Neural cell (in vitro differentiated cells): Measurements from ENCODE around the gene SLC26A2. TPM values are rescaled to one million over a fixed set of nuclear protein-coding genes. Genes with fewer than 3 reads are reported as not detected.

Experiments used
- H2AFZ ChIP-seq: fragments of 200-600, 300-800 bp; sonication (generic), shearing (Covaris generic); 2 replicates; pipeline ENCODE4 v1.6.0; 2014; ENCODE audit warnings: low read depth, mild to moderate bottlenecking, antibody characterized with exemption, low read length, moderate library complexity
- H3F3A ChIP-seq: fragments of 200-600 bp; shearing (Covaris generic); 2 replicates; pipeline ENCODE4 v1.6.1; 2016; ENCODE audit warnings: mild to moderate bottlenecking, moderate library complexity, mixed read lengths, antibody characterized with exemption, low read length; ENCODE audit not compliant: insufficient read depth, poor library complexity, severe bottlenecking
- H3K27ac ChIP-seq: fragments of 200-600, 300-800 bp; sonication (generic), shearing (Covaris generic); 2 replicates; pipeline ENCODE4 v1.5.1; 2014; ENCODE audit warnings: mild to moderate bottlenecking, low read length, moderate library complexity
- H3K27me3 ChIP-seq: fragments of 300-800, 200-600 bp; sonication (generic), shearing (Covaris generic); 2 replicates; pipeline ENCODE4 v1.6.0; 2014; ENCODE audit warnings: mild to moderate bottlenecking, low read depth, low read length, moderate library complexity; ENCODE audit not compliant: insufficient read depth
- H3K36me3 ChIP-seq: fragments of 300-800, 200-600 bp; sonication (generic), shearing (Covaris generic); 2 replicates; pipeline ENCODE4 v1.5.1; 2014; ENCODE audit warnings: mild to moderate bottlenecking, antibody characterized with exemption, low read length, moderate library complexity; ENCODE audit not compliant: insufficient read depth
- H3K4me2 ChIP-seq: fragments of 300-800, 200-600 bp; sonication (generic), shearing (Covaris generic); 2 replicates; pipeline ENCODE4 v1.6.0; 2014; ENCODE audit warnings: mild to moderate bottlenecking, low read length
- H3K4me3 ChIP-seq: fragments of 300-800, 200-600 bp; sonication (generic), shearing (Covaris generic); 2 replicates; pipeline ENCODE4 v1.5.1; 2014; ENCODE audit warnings: mild to moderate bottlenecking, low read length, moderate library complexity
- H3K79me2 ChIP-seq: fragments of 200-600 bp; shearing (Covaris generic); replicated peaks from 2 replicates; pipeline ENCODE4 v1.6.0; 2014; ENCODE audit warnings: mild to moderate bottlenecking, low read length, moderate library complexity; ENCODE audit not compliant: insufficient read depth
- H3K9ac ChIP-seq: fragments of 300-800, 200-600 bp; sonication (generic), shearing (Covaris generic); 2 replicates; pipeline ENCODE4 v1.6.1; 2016; ENCODE audit warnings: mild to moderate bottlenecking, low read length, mixed read lengths
- H3K9me2 ChIP-seq: fragments of 200-600 bp; shearing (Covaris generic); 2 replicates; pipeline ENCODE4 v1.6.1; 2016; ENCODE audit warnings: mild to moderate bottlenecking, low read length, mixed read lengths; ENCODE audit not compliant: insufficient read depth
- H3K9me3 ChIP-seq: fragments of 200-600, 300-800 bp; sonication (generic), shearing (Covaris generic); 2 replicates; pipeline ENCODE4 v1.6.1; 2016; ENCODE audit warnings: mild to moderate bottlenecking, mixed run types, low read length, moderate library complexity, mixed read lengths
- H4K20me1 ChIP-seq: fragments of 200-600 bp; shearing (Covaris generic); 2 replicates; pipeline ENCODE4 v1.6.1; 2016; ENCODE audit warnings: mild to moderate bottlenecking, mixed run types; ENCODE audit not compliant: insufficient read depth
- CTCF ChIP-seq: fragments of 450-650 bp; IDR thresholded peaks from 2 replicates; pipeline ENCODE4 v1.5.1; 2014; ENCODE audit warnings: antibody characterized with exemption, mild to moderate bottlenecking, moderate library complexity; ENCODE audit not compliant: poor library complexity, severe bottlenecking
- EP300 ChIP-seq: fragments of 450-650 bp; conservative IDR thresholded peaks from 2 replicates; pipeline ENCODE4 v1.6.1; 2014; ENCODE audit warnings: antibody characterized with exemption, mild to moderate bottlenecking, moderate library complexity; ENCODE audit not compliant: poor library complexity, severe bottlenecking
- EZH2 ChIP-seq: fragments of 200-600, 300-800 bp; shearing (Covaris generic), sonication (generic); IDR thresholded peaks from 2 replicates; pipeline ENCODE4 v1.6.1; 2014; ENCODE audit warnings: antibody characterized with exemption, low read length, borderline replicate concordance, mild to moderate bottlenecking; ENCODE audit not compliant: insufficient read depth, poor library complexity, severe bottlenecking
- MXI1 ChIP-seq: fragments of 450-650 bp; conservative IDR thresholded peaks from 2 replicates; pipeline ENCODE4 v1.6.1; 2014; ENCODE audit warnings: antibody characterized with exemption, mild to moderate bottlenecking; ENCODE audit not compliant: poor library complexity, severe bottlenecking
- POLR2AphosphoS5 ChIP-seq: IDR thresholded peaks from 2 replicates; pipeline ENCODE4 v1.6.1; 2012
- RAD21 ChIP-seq: fragments of 450-650 bp; conservative IDR thresholded peaks from 2 replicates; pipeline ENCODE4 v1.6.1; 2014; ENCODE audit warnings: antibody characterized with exemption, mild to moderate bottlenecking, moderate library complexity
- REST ChIP-seq: IDR thresholded peaks from 2 replicates; pipeline ENCODE4 v1.6.1; 2012; ENCODE audit warnings: borderline replicate concordance
- SMC3 ChIP-seq: fragments of 450-650 bp; conservative IDR thresholded peaks from 2 replicates; pipeline ENCODE4 v1.6.1; 2014; ENCODE audit warnings: antibody characterized with exemption, mild to moderate bottlenecking, moderate library complexity; ENCODE audit not compliant: poor library complexity
- TAF1 ChIP-seq: IDR thresholded peaks from 2 replicates; pipeline ENCODE4 v1.6.1; 2012; ENCODE audit warnings: low read depth
- polyA plus RNA-seq: library from polyadenylated mRNA; depleted of rRNA; stranded (reverse); fragments of >200 nt; gene quantifications from 2 replicates; pipeline ENCODE4 v1.2.3, GENCODE V29; 2014

Gene SLC26A2
- polyA plus RNA-seq, 1 donor from 2014 or later: 5.4 TPM

GRCh38 chr5:149936044-149936699 lies 24.4 kb upstream of the SLC26A2 start:
- no peaks in the 10 kb centered on the region for H3K9me2 ChIP-seq

GRCh38 chr5:149936700-149937091 lies 23.9 kb upstream of the SLC26A2 start:
- Histone ChIP-seq H3K79me2 (no peaks in the 10 kb centered on the region), H3K9me2 (no peaks in the 10 kb centered on the region), H3K27me3 (no peaks in the 10 kb centered on the region), H3F3A (no peaks in the 10 kb centered on the region), H3K4me2 (no peak overlapping the region), H3K9ac (no peak overlapping the region), H3K36me3 (no peaks in the 10 kb centered on the region), H3K27ac (no peak overlapping the region), H3K4me3 (no peak overlapping the region), H2AFZ (no peak overlapping the region), H4K20me1 (no peaks in the 10 kb centered on the region), H3K9me3 (no peaks in the 10 kb centered on the region)
- no peak for TF ChIP-seq TAF1
- TF ChIP-seq EP300: no peak
- TF ChIP-seq REST: no peak
- TF ChIP-seq CTCF: no peak

More at GRCh38 chr5:149936044-149936699, 24.4 kb upstream of the SLC26A2 start:
- Histone ChIP-seq H3K27ac (no peak overlapping the region), H3K4me2 (no peak overlapping the region), H3K27me3 (no peaks in the 10 kb centered on the region), H3K9me3 (no peaks in the 10 kb centered on the region), H3F3A (no peaks in the 10 kb centered on the region), H3K4me3 (no peak overlapping the region), H3K79me2 (no peaks in the 10 kb centered on the region), H3K9ac (no peak overlapping the region), H4K20me1 (no peaks in the 10 kb centered on the region), H3K36me3 (no peaks in the 10 kb centered on the region), H2AFZ (no peak overlapping the region)
- no peak for TF ChIP-seq CTCF
- no peak for TF ChIP-seq TAF1
- no peak for TF ChIP-seq RAD21
- TF ChIP-seq REST: no peak
- no peak for TF ChIP-seq EP300
- no peak for TF ChIP-seq MXI1
- TF ChIP-seq EZH2: no peak
- TF ChIP-seq POLR2AphosphoS5: no peak
- TF ChIP-seq SMC3: no peak
